HEK293 (cell line): ENCODE measurements around the gene RCAN2.

ENCODE experiments used
- ATF2 ChIP-seq: fragments of 450-650 bp; formaldehyde crosslinking; IDR thresholded peaks from 2 replicates; pipeline ENCODE4 v1.5.1; 2016; ENCODE audit warnings: missing biosample characterization, missing genetic modification characterization, low read depth
- PATZ1 ChIP-seq: fragments of 450-650 bp; formaldehyde crosslinking; IDR thresholded peaks from 2 replicates; pipeline ENCODE4 v1.5.1; 2016; ENCODE audit warnings: missing biosample characterization, missing genetic modification characterization
- ZNF362 ChIP-seq: fragments of 450-650 bp; formaldehyde crosslinking; IDR thresholded peaks from 2 replicates; pipeline ENCODE4 v1.5.1; 2016; ENCODE audit warnings: missing biosample characterization, missing genetic modification characterization
- ZNF660 ChIP-seq: fragments of 450-650 bp; IDR thresholded peaks from 2 replicates; pipeline ENCODE4 v1.5.1; 2018; ENCODE audit warnings: missing biosample characterization, mild to moderate bottlenecking, missing genetic modification characterization

GRCh38 chr6:46366190-46366900 is 124.9 kb downstream of the RCAN2 start:
- TF ChIP-seq PATZ1 (no peak), ATF2 (tag by site-specific recombination) (no peak), ZNF660 (tag by site-specific recombination) (no peak), ZNF362 (tag by site-specific recombination) (no peak)
